CD1c-positive myeloid dendritic cell (primary cell): ENCODE data around the gene CCDC91.
"Not testable (repeated sequence)": the region's sequence is repeated elsewhere in the genome, so short reads cannot be mapped to it uniquely, and the experiment has no call there.

ENCODE experiments used
- DNase-seq: peaks from one replicate; pipeline ENCODE4 v3.0.0-alpha.2; 2016; ENCODE audit errors: extremely low spot score

The CCDC91 gene

GRCh38 chr12:28184375-28184774, 5.9 kb upstream of the CCDC91 start:
- no peak for DNase-seq

GRCh38 chr12:28186500-28186899, 3.8 kb upstream of the CCDC91 start:
- no peak for DNase-seq

GRCh38 chr12:28189784-28190320, 404 bp upstream of the CCDC91 start:
- no peak for DNase-seq

- DNase-seq = peak; percentile 33
Observed at GRCh38 chr12:28191051-28192048, 1.1 kb downstream of the CCDC91 start.

- DNase-seq = no peak
Observed at GRCh38 chr12:28192125-28192524, 1.9 kb downstream of the CCDC91 start.

GRCh38 chr12:28194621-28195020, 4.4 kb downstream of the CCDC91 start:
- not testable (repeated sequence) for DNase-seq

- not testable (repeated sequence) for DNase-seq
Observed at GRCh38 chr12:28201136-28201535, 10.9 kb downstream of the CCDC91 start.

- no peak for DNase-seq
Observed at GRCh38 chr12:28202374-28203130, 12.3 kb downstream of the CCDC91 start.

- no peak for DNase-seq
Observed at GRCh38 chr12:28209782-28210181, 19.5 kb downstream of the CCDC91 start.

- no peak for DNase-seq
Observed at GRCh38 chr12:28212182-28212581, 21.9 kb downstream of the CCDC91 start.

GRCh38 chr12:28215021-28215420, 24.8 kb downstream of the CCDC91 start:
- no peak for DNase-seq

- DNase-seq = no peak
Observed at GRCh38 chr12:28216016-28216415, 25.8 kb downstream of the CCDC91 start.

GRCh38 chr12:28217805-28218204, 27.5 kb downstream of the CCDC91 start:
- no peak for DNase-seq

- no peak for DNase-seq
Observed at GRCh38 chr12:28218875-28219274, 28.6 kb downstream of the CCDC91 start.

GRCh38 chr12:28219827-28220226, 29.6 kb downstream of the CCDC91 start:
- no peak for DNase-seq

- peak; percentile 55 for DNase-seq
Observed at GRCh38 chr12:28222081-28222700, 31.9 kb downstream of the CCDC91 start.

- DNase-seq = no peak
Observed at GRCh38 chr12:28223025-28223554, 32.8 kb downstream of the CCDC91 start.

GRCh38 chr12:28223858-28224257, 33.6 kb downstream of the CCDC91 start:
- no peak for DNase-seq

GRCh38 chr12:28226705-28227104, 36.4 kb downstream of the CCDC91 start:
- no peak for DNase-seq

GRCh38 chr12:28227251-28227650, 37.0 kb downstream of the CCDC91 start:
- DNase-seq = no peak

- no peak for DNase-seq
Observed at GRCh38 chr12:28231248-28231647, 41.0 kb downstream of the CCDC91 start.
